Endothelial cell (in vitro differentiated cells): ENCODE data around the gene NPAS1. TPM values are rescaled to one million over a fixed set of nuclear protein-coding genes. Genes with fewer than 3 reads are reported as not detected.
A peak's percentile ranks its signal among the peaks of the same experiment; 100 is the strongest.

Experiments used
- DNase-seq: peaks from one replicate; pipeline ENCODE4 v3.0.0; 2021; ENCODE audit warnings: low spot score
- H3K27ac Mint-ChIP-seq: one replicate; pipeline ENCODE4 v1.8.0; 2021; ENCODE audit warnings: mixed read lengths, inconsistent platforms; ENCODE audit not compliant: unreplicated experiment
- H3K27me3 Mint-ChIP-seq: one replicate; pipeline ENCODE4 v1.8.0; 2021; ENCODE audit warnings: mild to moderate bottlenecking, moderate library complexity, mixed read lengths, inconsistent platforms; ENCODE audit not compliant: unreplicated experiment
- H3K36me3 Mint-ChIP-seq: one replicate; pipeline ENCODE4 v1.8.0; 2021; ENCODE audit warnings: mild to moderate bottlenecking, low read depth, mixed read lengths, inconsistent platforms; ENCODE audit not compliant: unreplicated experiment
- H3K4me1 Mint-ChIP-seq: one replicate; pipeline ENCODE4 v1.8.0; 2021; ENCODE audit warnings: mild to moderate bottlenecking, mixed read lengths, inconsistent platforms; ENCODE audit not compliant: unreplicated experiment
- H3K4me3 Mint-ChIP-seq: one replicate; pipeline ENCODE4 v1.8.0; 2021; ENCODE audit warnings: mild to moderate bottlenecking, mixed read lengths, inconsistent platforms; ENCODE audit not compliant: unreplicated experiment
- H3K9me3 Mint-ChIP-seq: one replicate; pipeline ENCODE4 v1.8.0; 2021; ENCODE audit warnings: mixed read lengths, inconsistent platforms; ENCODE audit not compliant: unreplicated experiment
- total RNA-seq: library from RNA; stranded (reverse); fragmentation: NEBNext Ultra II Directional; extraction: Animal tissue kit (Norgen Biotek cat#: 25700); gene quantifications from one replicate; pipeline ENCODE4 v1.2.1, GENCODE V29; 2021; ENCODE audit not compliant: unreplicated experiment
- TF ChIP-seq, protein P1 (sequence below): fragments of 200-600 bp; sonication (generic); IDR thresholded peaks from one replicate; pipeline ENCODE4 v1.5.0; 2021; ENCODE audit warnings: antibody characterized with exemption; ENCODE audit not compliant: unreplicated experiment

NPAS1 gene
- total RNA-seq, 1 donor from 2014 or later: 1.0 TPM

GRCh38 chr19:47093841-47094240, 74.2 kb downstream of the NPAS1 start:
- TF ChIP-seq, protein P1, sequence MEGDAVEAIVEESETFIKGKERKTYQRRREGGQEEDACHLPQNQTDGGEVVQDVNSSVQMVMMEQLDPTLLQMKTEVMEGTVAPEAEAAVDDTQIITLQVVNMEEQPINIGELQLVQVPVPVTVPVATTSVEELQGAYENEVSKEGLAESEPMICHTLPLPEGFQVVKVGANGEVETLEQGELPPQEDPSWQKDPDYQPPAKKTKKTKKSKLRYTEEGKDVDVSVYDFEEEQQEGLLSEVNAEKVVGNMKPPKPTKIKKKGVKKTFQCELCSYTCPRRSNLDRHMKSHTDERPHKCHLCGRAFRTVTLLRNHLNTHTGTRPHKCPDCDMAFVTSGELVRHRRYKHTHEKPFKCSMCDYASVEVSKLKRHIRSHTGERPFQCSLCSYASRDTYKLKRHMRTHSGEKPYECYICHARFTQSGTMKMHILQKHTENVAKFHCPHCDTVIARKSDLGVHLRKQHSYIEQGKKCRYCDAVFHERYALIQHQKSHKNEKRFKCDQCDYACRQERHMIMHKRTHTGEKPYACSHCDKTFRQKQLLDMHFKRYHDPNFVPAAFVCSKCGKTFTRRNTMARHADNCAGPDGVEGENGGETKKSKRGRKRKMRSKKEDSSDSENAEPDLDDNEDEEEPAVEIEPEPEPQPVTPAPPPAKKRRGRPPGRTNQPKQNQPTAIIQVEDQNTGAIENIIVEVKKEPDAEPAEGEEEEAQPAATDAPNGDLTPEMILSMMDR: no peak
- no peak for DNase-seq
- Mint-ChIP-seq H3K4me1 (peaks cover 3% of the 10 kb centered on the region), H3K36me3 (peaks cover 45% of the 10 kb centered on the region), H3K27ac (no peak overlapping the region), H3K9me3 (no peaks in the 10 kb centered on the region), H3K27me3 (peaks cover 7% of the 10 kb centered on the region), H3K4me3 (no peak overlapping the region)

DNA sequence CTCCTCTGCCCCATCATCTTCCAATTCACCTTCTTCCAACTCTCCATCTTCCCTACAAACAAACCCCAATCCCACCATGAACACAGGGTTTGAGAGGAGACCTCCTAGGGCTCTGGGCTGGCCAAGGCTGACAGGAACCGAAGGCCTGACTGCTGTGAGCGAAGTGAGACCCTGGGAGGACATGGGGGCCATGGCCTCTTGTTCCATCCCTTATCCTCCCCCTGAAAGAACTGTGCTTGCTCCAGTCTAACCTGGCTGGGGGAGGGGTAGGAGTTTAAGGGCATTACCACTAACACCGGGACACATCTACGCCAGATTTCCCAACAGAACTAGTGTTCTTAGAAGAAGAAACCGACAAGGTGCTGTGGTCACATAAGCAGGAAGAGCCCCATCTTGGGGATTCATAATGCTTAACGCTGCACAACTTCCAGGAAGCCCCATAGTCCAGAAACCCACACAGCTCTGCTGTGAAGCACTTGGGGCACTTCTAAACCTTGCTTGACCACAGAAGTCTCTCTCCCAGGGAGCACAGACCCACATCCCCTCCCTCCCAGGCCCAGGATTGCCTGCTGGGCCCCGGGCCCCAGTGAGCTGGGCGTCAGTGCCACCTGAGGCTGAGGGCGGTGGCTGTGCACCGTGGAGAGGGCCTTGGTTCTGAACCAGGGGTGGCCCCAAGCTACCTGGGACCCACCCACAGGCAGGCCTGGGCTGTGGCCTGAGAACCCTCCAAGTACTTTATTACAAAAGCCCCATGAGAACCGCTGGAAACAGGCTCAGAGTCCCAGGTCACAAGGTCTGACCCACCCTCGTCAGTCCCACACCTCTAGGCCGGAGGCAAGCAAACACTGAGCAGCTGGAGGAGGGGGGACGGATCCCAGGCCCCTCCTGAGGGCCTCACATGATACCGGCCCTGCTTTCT, 75.2 kb downstream of the NPAS1 start:
- peaks cover 7% of the 10 kb centered on the region for H3K27me3 Mint-ChIP-seq
- no peak for DNase-seq
- peaks cover 39% of the 10 kb centered on the region for H3K36me3 Mint-ChIP-seq
- H3K9me3 Mint-ChIP-seq: no peaks in the 10 kb centered on the region
- H3K4me1 Mint-ChIP-seq: peaks cover 3% of the 10 kb centered on the region
- H3K4me3 Mint-ChIP-seq: peak overlapping the region; percentile 77
- no peak overlapping the region for H3K27ac Mint-ChIP-seq
- TF ChIP-seq, protein P1: no peak

Other genes with a start within 250 kb of the NPAS1 start
- gene SLC1A5, start 231.2 kb upstream of the NPAS1 start, total RNA-seq: 62.6 TPM
- 381 TPM for gene AP2S1, start 169.0 kb upstream of the NPAS1 start, total RNA-seq
- gene ARHGAP35, start 158.8 kb upstream of the NPAS1 start, total RNA-seq: 71.1 TPM
- gene TMEM160, start 28.8 kb downstream of the NPAS1 start, total RNA-seq: 46.7 TPM
- gene ZC3H4, start 93.9 kb downstream of the NPAS1 start, total RNA-seq: 56.7 TPM
- gene SAE1, start 111.0 kb downstream of the NPAS1 start, total RNA-seq: 134 TPM
- gene BBC3, start 211.4 kb downstream of the NPAS1 start, total RNA-seq: 18.6 TPM
- 28.0 TPM for gene CCDC9, start 236.7 kb downstream of the NPAS1 start, total RNA-seq